Activated CD4-positive, alpha-beta memory T cell treated with anti-CD3 and anti-CD28 coated beads, Interleukin-2, amount 10 ng/mL, durations not matched to agents 7 days and 5 days (primary cell): ENCODE measurements around the gene TBPL1. TPM values are rescaled to one million over a fixed set of nuclear protein-coding genes. Genes with fewer than 3 reads are reported as not detected.

Experiments used
- CTCF ChIA-PET: fragments of 350-600 bp; sonication (Branson Sonifier 250); formaldehyde crosslinking; loops from one replicate; lab custom pipeline; 2021; ENCODE audit warnings: antibody characterized with exemption, inconsistent platforms; lab: Charles Lee
- POLR2A ChIA-PET: fragments of 350-600 bp; sonication (Branson Sonifier 250); formaldehyde crosslinking; loops from one replicate; lab custom pipeline; 2021; ENCODE audit warnings: antibody characterized with exemption; lab: Charles Lee
- DNase-seq: peaks from one replicate; pipeline ENCODE4 v3.0.0-alpha.2; 2020
- H3K27ac Mint-ChIP-seq: one replicate; pipeline ENCODE4 v1.8.0; 2021; ENCODE audit warnings: mild to moderate bottlenecking, mixed read lengths
- H3K27me3 Mint-ChIP-seq: one replicate; pipeline ENCODE4 v1.8.0; 2021; ENCODE audit warnings: mixed read lengths
- H3K36me3 Mint-ChIP-seq: one replicate; pipeline ENCODE4 v1.8.0; 2021; ENCODE audit warnings: low read depth, mixed read lengths
- H3K4me1 Mint-ChIP-seq: one replicate; pipeline ENCODE4 v1.8.0; 2021; ENCODE audit warnings: mixed read lengths
- H3K4me3 Mint-ChIP-seq: one replicate; pipeline ENCODE4 v1.8.0; 2021; ENCODE audit warnings: mild to moderate bottlenecking, mixed read lengths
- H3K9me3 Mint-ChIP-seq: one replicate; pipeline ENCODE4 v1.8.0; 2021; ENCODE audit warnings: mixed read lengths
- total RNA-seq, 2 experiments: library from RNA; stranded (reverse); gene quantifications; one replicate each; pipeline ENCODE4 v1.2.3, GENCODE V29; 2021

TBPL1 gene
- total RNA-seq, 2 experiments from 2014 or later: 33.5 to 35.5 TPM

GRCh38 chr6:134005800-134006199, 52.8 kb downstream of the TBPL1 start:
- no peaks in the 10 kb centered on the region for H3K4me1 Mint-ChIP-seq
- POLR2A ChIA-PET: no interaction called here
- CTCF ChIA-PET: no interaction called here
- no peaks in the 10 kb centered on the region for H3K9me3 Mint-ChIP-seq
- no peaks in the 10 kb centered on the region for H3K36me3 Mint-ChIP-seq
- H3K4me3 Mint-ChIP-seq: no peak overlapping the region
- H3K27ac Mint-ChIP-seq: no peak overlapping the region
- peaks cover 26% of the 10 kb centered on the region for H3K27me3 Mint-ChIP-seq
- DNase-seq: no peak

- DNase-seq: no peak
- Mint-ChIP-seq H3K9me3 (no peaks in the 10 kb centered on the region), H3K36me3 (no peaks in the 10 kb centered on the region), H3K4me3 (no peak overlapping the region), H3K27me3 (peaks cover 25% of the 10 kb centered on the region), H3K4me1 (no peaks in the 10 kb centered on the region), H3K27ac (no peak overlapping the region)
- POLR2A ChIA-PET: no interaction called here
- CTCF ChIA-PET: interaction anchor here (1.1 kb wide), 1 partner anchor 90 kb away, joined by 3 read pairs; no protein-coding TSS in a partner anchor
Observed at GRCh38 chr6:134007077-134007476, 54.1 kb downstream of the TBPL1 start.

GRCh38 chr6:134009876-134010275, 56.9 kb downstream of the TBPL1 start:
- Mint-ChIP-seq H3K36me3 (no peaks in the 10 kb centered on the region), H3K27ac (no peak overlapping the region), H3K9me3 (no peaks in the 10 kb centered on the region), H3K4me3 (no peak overlapping the region), H3K27me3 (peaks cover 15% of the 10 kb centered on the region), H3K4me1 (no peaks in the 10 kb centered on the region)
- CTCF ChIA-PET: interaction anchor here (0.6 kb wide), 1 partner anchor 50 kb away, joined by 3 read pairs; no protein-coding TSS in a partner anchor
- POLR2A ChIA-PET: no interaction called here
- DNase-seq: no peak

- ChIA-PET CTCF (no interaction called here), POLR2A (no interaction called here)
- H3K27ac Mint-ChIP-seq: no peak overlapping the region
- H3K9me3 Mint-ChIP-seq: no peaks in the 10 kb centered on the region
- H3K4me3 Mint-ChIP-seq: no peak overlapping the region
- no peaks in the 10 kb centered on the region for H3K4me1 Mint-ChIP-seq
- peaks cover 15% of the 10 kb centered on the region for H3K27me3 Mint-ChIP-seq
- DNase-seq: no peak
- no peaks in the 10 kb centered on the region for H3K36me3 Mint-ChIP-seq
Observed at GRCh38 chr6:134010400-134010799, 57.4 kb downstream of the TBPL1 start.

- Mint-ChIP-seq H3K4me3 (no peak overlapping the region), H3K27me3 (peaks cover 13% of the 10 kb centered on the region), H3K27ac (no peak overlapping the region), H3K36me3 (no peaks in the 10 kb centered on the region), H3K4me1 (no peaks in the 10 kb centered on the region), H3K9me3 (no peaks in the 10 kb centered on the region)
- no peak for DNase-seq
- POLR2A ChIA-PET: no interaction called here
- CTCF ChIA-PET: no interaction called here
Observed at GRCh38 chr6:134010974-134011373, 58.0 kb downstream of the TBPL1 start.

GRCh38 chr6:134014588-134015137, 61.6 kb downstream of the TBPL1 start:
- ChIA-PET POLR2A (no interaction called here), CTCF (no interaction called here)
- DNase-seq: no peak
- no peaks in the 10 kb centered on the region for H3K36me3 Mint-ChIP-seq
- H3K4me3 Mint-ChIP-seq: no peak overlapping the region
- peaks cover 9% of the 10 kb centered on the region for H3K27me3 Mint-ChIP-seq
- H3K27ac Mint-ChIP-seq: no peak overlapping the region
- H3K9me3 Mint-ChIP-seq: no peaks in the 10 kb centered on the region
- H3K4me1 Mint-ChIP-seq: no peaks in the 10 kb centered on the region

- POLR2A ChIA-PET: no interaction called here
- Mint-ChIP-seq H3K4me1 (no peaks in the 10 kb centered on the region), H3K4me3 (no peak overlapping the region), H3K27ac (no peak overlapping the region), H3K36me3 (no peaks in the 10 kb centered on the region), H3K9me3 (no peaks in the 10 kb centered on the region), H3K27me3 (peaks cover 9% of the 10 kb centered on the region)
- DNase-seq: no peak
- CTCF ChIA-PET: interaction anchor here (1.0 to 1.3 kb wide), 2 partner anchors 47 to 91 kb away, joined by 3 read pairs; no protein-coding TSS in a partner anchor
Observed at GRCh38 chr6:134015719-134016557, 62.9 kb downstream of the TBPL1 start.

GRCh38 chr6:134016558-134016814, 63.5 kb downstream of the TBPL1 start:
- ChIA-PET POLR2A (no interaction called here), CTCF (interaction anchor here (1.0 to 1.3 kb wide), 2 partner anchors 46 to 92 kb away, joined by 3 read pairs; no protein-coding TSS in a partner anchor)
- H3K4me1 Mint-ChIP-seq: no peaks in the 10 kb centered on the region
- no peak overlapping the region for H3K4me3 Mint-ChIP-seq
- no peak for DNase-seq
- H3K27ac Mint-ChIP-seq: no peak overlapping the region
- no peaks in the 10 kb centered on the region for H3K9me3 Mint-ChIP-seq
- H3K36me3 Mint-ChIP-seq: no peaks in the 10 kb centered on the region
- peaks cover 9% of the 10 kb centered on the region for H3K27me3 Mint-ChIP-seq

- no peaks in the 10 kb centered on the region for H3K36me3 Mint-ChIP-seq
Observed at GRCh38 chr6:134020071-134020470, 67.0 kb downstream of the TBPL1 start.

GRCh38 chr6:134020543-134020942, 67.5 kb downstream of the TBPL1 start:
- no peak for DNase-seq
- H3K27me3 Mint-ChIP-seq: peaks cover 4% of the 10 kb centered on the region
- no peak overlapping the region for H3K4me3 Mint-ChIP-seq
- H3K27ac Mint-ChIP-seq: no peak overlapping the region
- ChIA-PET CTCF (no interaction called here), POLR2A (no interaction called here)
- H3K9me3 Mint-ChIP-seq: no peaks in the 10 kb centered on the region
- no peaks in the 10 kb centered on the region for H3K4me1 Mint-ChIP-seq
- H3K36me3 Mint-ChIP-seq: no peaks in the 10 kb centered on the region

More at GRCh38 chr6:134020071-134020470, 67.0 kb downstream of the TBPL1 start:
- H3K4me1 Mint-ChIP-seq: no peaks in the 10 kb centered on the region
- H3K9me3 Mint-ChIP-seq: no peaks in the 10 kb centered on the region
- ChIA-PET CTCF (no interaction called here), POLR2A (no interaction called here)
- H3K4me3 Mint-ChIP-seq: no peak overlapping the region
- no peak overlapping the region for H3K27ac Mint-ChIP-seq
- peaks cover 4% of the 10 kb centered on the region for H3K27me3 Mint-ChIP-seq
- no peak for DNase-seq

GRCh38 chr6:134020968-134021367, 67.9 kb downstream of the TBPL1 start:
- no peak overlapping the region for H3K27ac Mint-ChIP-seq
- DNase-seq: no peak
- ChIA-PET CTCF (interaction anchor here (1.2 kb wide), 1 partner anchor 90 kb away, joined by 3 read pairs; no protein-coding TSS in a partner anchor), POLR2A (no interaction called here)
- H3K27me3 Mint-ChIP-seq: peaks cover 4% of the 10 kb centered on the region
- H3K4me3 Mint-ChIP-seq: no peak overlapping the region
- no peaks in the 10 kb centered on the region for H3K36me3 Mint-ChIP-seq
- H3K9me3 Mint-ChIP-seq: no peaks in the 10 kb centered on the region
- H3K4me1 Mint-ChIP-seq: no peaks in the 10 kb centered on the region

GRCh38 chr6:134021396-134022122, 68.5 kb downstream of the TBPL1 start:
- no peaks in the 10 kb centered on the region for H3K36me3 Mint-ChIP-seq
- no peak overlapping the region for H3K4me3 Mint-ChIP-seq
- no peaks in the 10 kb centered on the region for H3K4me1 Mint-ChIP-seq
- no peak overlapping the region for H3K27ac Mint-ChIP-seq
- no peaks in the 10 kb centered on the region for H3K9me3 Mint-ChIP-seq
- no peak for DNase-seq
- ChIA-PET POLR2A (no interaction called here), CTCF (interaction anchor here (0.7 to 1.3 kb wide), 3 partner anchors 42 to 90 kb away, joined by 3 to 4 read pairs (median 3); no protein-coding TSS in a partner anchor)
- peaks cover 4% of the 10 kb centered on the region for H3K27me3 Mint-ChIP-seq

GRCh38 chr6:134022650-134023049, 69.6 kb downstream of the TBPL1 start:
- ChIA-PET CTCF (interaction anchor here (1.3 to 1.9 kb wide), 2 partner anchors 9 to 50 kb away, joined by 4 read pairs; no protein-coding TSS in a partner anchor), POLR2A (no interaction called here)
- Mint-ChIP-seq H3K27me3 (peaks cover 6% of the 10 kb centered on the region), H3K4me3 (no peak overlapping the region), H3K36me3 (no peaks in the 10 kb centered on the region), H3K4me1 (no peaks in the 10 kb centered on the region), H3K27ac (no peak overlapping the region), H3K9me3 (no peaks in the 10 kb centered on the region)
- DNase-seq: no peak
